Measurements from ENCODE around the gene TUBG2.

GRCh38 chr17:42682722-42683403 is 23.8 kb downstream of the TUBG2 start:
- no peak for TF ChIP-seq RAD21 (IDR thresholded peaks at IDR 0.05; ENCODE audit: low read depth)
- no peak for TF ChIP-seq ZFX (IDR thresholded peaks at IDR 0.05)
- TF ChIP-seq, protein P1, sequence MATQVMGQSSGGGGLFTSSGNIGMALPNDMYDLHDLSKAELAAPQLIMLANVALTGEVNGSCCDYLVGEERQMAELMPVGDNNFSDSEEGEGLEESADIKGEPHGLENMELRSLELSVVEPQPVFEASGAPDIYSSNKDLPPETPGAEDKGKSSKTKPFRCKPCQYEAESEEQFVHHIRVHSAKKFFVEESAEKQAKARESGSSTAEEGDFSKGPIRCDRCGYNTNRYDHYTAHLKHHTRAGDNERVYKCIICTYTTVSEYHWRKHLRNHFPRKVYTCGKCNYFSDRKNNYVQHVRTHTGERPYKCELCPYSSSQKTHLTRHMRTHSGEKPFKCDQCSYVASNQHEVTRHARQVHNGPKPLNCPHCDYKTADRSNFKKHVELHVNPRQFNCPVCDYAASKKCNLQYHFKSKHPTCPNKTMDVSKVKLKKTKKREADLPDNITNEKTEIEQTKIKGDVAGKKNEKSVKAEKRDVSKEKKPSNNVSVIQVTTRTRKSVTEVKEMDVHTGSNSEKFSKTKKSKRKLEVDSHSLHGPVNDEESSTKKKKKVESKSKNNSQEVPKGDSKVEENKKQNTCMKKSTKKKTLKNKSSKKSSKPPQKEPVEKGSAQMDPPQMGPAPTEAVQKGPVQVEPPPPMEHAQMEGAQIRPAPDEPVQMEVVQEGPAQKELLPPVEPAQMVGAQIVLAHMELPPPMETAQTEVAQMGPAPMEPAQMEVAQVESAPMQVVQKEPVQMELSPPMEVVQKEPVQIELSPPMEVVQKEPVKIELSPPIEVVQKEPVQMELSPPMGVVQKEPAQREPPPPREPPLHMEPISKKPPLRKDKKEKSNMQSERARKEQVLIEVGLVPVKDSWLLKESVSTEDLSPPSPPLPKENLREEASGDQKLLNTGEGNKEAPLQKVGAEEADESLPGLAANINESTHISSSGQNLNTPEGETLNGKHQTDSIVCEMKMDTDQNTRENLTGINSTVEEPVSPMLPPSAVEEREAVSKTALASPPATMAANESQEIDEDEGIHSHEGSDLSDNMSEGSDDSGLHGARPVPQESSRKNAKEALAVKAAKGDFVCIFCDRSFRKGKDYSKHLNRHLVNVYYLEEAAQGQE (IDR thresholded peaks at IDR 0.05; ENCODE audit: low read depth): no peak
- no peak for TF ChIP-seq POLR2A (IDR thresholded peaks at IDR 0.05; ENCODE audit: borderline replicate concordance, extremely low read depth, insufficient read depth, insufficient read length)
- TF ChIP-seq CTCF (IDR thresholded peaks at IDR 0.05 in 2 of 3, conservative IDR thresholded peaks at IDR 0.05 in 1 of 3; ENCODE audit: borderline replicate concordance in 1 of 3, insufficient read depth in 1 of 3, low read depth in 2 of 3, low read length in 2 of 3): no peak
- TF ChIP-seq CEBPB (IDR thresholded peaks at IDR 0.05; ENCODE audit: low read depth): no peak
- TF ChIP-seq SP1 (IDR thresholded peaks at IDR 0.05; ENCODE audit: low read depth): no peak
- no peak for TF ChIP-seq JUND (IDR thresholded peaks at IDR 0.05)
- no peak for TF ChIP-seq EZH2 (IDR thresholded peaks at IDR 0.05)
- no peak for TF ChIP-seq POLR2AphosphoS5 (IDR thresholded peaks at IDR 0.05; ENCODE audit: low read depth, low read length)
- no peak for TF ChIP-seq SIN3A (IDR thresholded peaks at IDR 0.05; ENCODE audit: low read depth)
- no peak for TF ChIP-seq EZH2phosphoT487 (IDR thresholded peaks at IDR 0.05; ENCODE audit: borderline replicate concordance)
- TF ChIP-seq ZNF274 (IDR thresholded peaks at IDR 0.05; ENCODE audit: low read depth, low read length): no peak
